CD14-positive monocyte (primary cell): ENCODE results near the gene ARHGDIB. TPM values are rescaled to one million over a fixed set of nuclear protein-coding genes. Genes with fewer than 3 reads are reported as not detected.

Experiments
- DNase-seq, 3 donors: peaks; one replicate each; pipeline ENCODE4 v3.0.0-alpha.2; 2011 to 2022
- H2AFZ ChIP-seq: 2 replicates; pipeline ENCODE4 v1.6.0; 2012; ENCODE audit warnings: mild to moderate bottlenecking, low read depth, low read length, inconsistent platforms; ENCODE audit not compliant: insufficient read depth, poor library complexity, severe bottlenecking
- H3K27ac ChIP-seq, 2 donors: 1 replicate in 1 of 2; 2 replicates in 1 of 2; pipeline ENCODE4 v1.5.1; 2012 to 2013; ENCODE audit warnings: low read length in 2 of 2, control low read depth in 1 of 2, inconsistent platforms in 1 of 2, low read depth in 1 of 2, mild to moderate bottlenecking in 1 of 2
- H3K27me3 ChIP-seq, 2 donors: one replicate each; pipeline versions ENCODE4 v1.6.0 to v1.6.1; 2011 to 2013; ENCODE audit warnings: low read length in 2 of 2; ENCODE audit not compliant: control insufficient read depth in 2 of 2, insufficient read depth in 2 of 2
- H3K36me3 ChIP-seq, 2 donors: replicated peaks in 1 of 2; 1 replicate in 1 of 2; 2 replicates in 1 of 2; pipeline versions ENCODE4 v1.5.1 to v1.6.1; 2012 to 2013; ENCODE audit warnings: low read length in 2 of 2, control low read depth in 1 of 2, inconsistent platforms in 1 of 2, mild to moderate bottlenecking in 1 of 2; ENCODE audit not compliant: insufficient read depth in 2 of 2, control insufficient read depth in 1 of 2
- H3K4me1 ChIP-seq, 2 donors: 1 replicate in 1 of 2; 2 replicates in 1 of 2; pipeline versions ENCODE4 v1.5.1 to v1.6.1; 2012 to 2013; ENCODE audit warnings: low read length in 2 of 2, control low read depth in 1 of 2, inconsistent platforms in 1 of 2, mild to moderate bottlenecking in 1 of 2, moderate library complexity in 1 of 2; ENCODE audit not compliant: insufficient read depth in 2 of 2, control insufficient read depth in 1 of 2
- H3K4me2 ChIP-seq: replicated peaks from 2 replicates; pipeline ENCODE3; 2012; ENCODE audit warnings: low read length, moderate library complexity, mild to moderate bottlenecking; ENCODE audit not compliant: poor library complexity, severe bottlenecking; ENCODE audit errors: extremely low read depth
- H3K4me3 ChIP-seq, 3 experiments: fragments of 200-600 bp in 1 of 3; sonication (generic) in 1 of 3; replicated peaks in 1 of 3; 1 replicate in 2 of 3; 2 replicates in 1 of 3; pipeline ENCODE4 v1.5.1; 2011 to 2013; ENCODE audit warnings: low read length in 3 of 3, mild to moderate bottlenecking in 3 of 3, control low read depth in 2 of 3, low read depth in 2 of 3, inconsistent platforms in 1 of 3, moderate library complexity in 1 of 3
- H3K79me2 ChIP-seq: 2 replicates; pipeline ENCODE4 v1.6.0; 2012; ENCODE audit warnings: mild to moderate bottlenecking, control low read depth, inconsistent platforms, low read length, moderate library complexity; ENCODE audit not compliant: insufficient read depth
- H3K9ac ChIP-seq: 2 replicates; pipeline ENCODE4 v1.6.0; 2017; ENCODE audit warnings: low read length, mild to moderate bottlenecking; ENCODE audit not compliant: insufficient read depth, poor library complexity, severe bottlenecking
- H3K9me3 ChIP-seq, 2 donors: replicated peaks in 1 of 2; 1 replicate in 1 of 2; 2 replicates in 1 of 2; pipeline versions ENCODE4 v1.5.1 to v1.6.1; 2012 to 2013; ENCODE audit warnings: low read length in 2 of 2, control low read depth in 1 of 2; ENCODE audit not compliant: control insufficient read depth in 1 of 2, insufficient read depth in 1 of 2
- H4K20me1 ChIP-seq: 2 replicates; pipeline ENCODE4 v1.6.0; 2012; ENCODE audit warnings: mild to moderate bottlenecking, low read length, control low read depth, moderate library complexity; ENCODE audit not compliant: insufficient read depth
- H3K27ac Mint-ChIP-seq, 7 donors: one replicate each; pipeline ENCODE4 v1.8.0; 2020; ENCODE audit warnings: mild to moderate bottlenecking in 7 of 7, mixed read lengths in 7 of 7, moderate library complexity in 6 of 7, inconsistent platforms in 2 of 7
- H3K27me3 Mint-ChIP-seq, 3 donors: one replicate each; pipeline ENCODE4 v1.8.0; 2021 to 2022; ENCODE audit warnings: low read depth in 3 of 3, mild to moderate bottlenecking in 3 of 3, mixed read lengths in 3 of 3, moderate library complexity in 3 of 3, inconsistent platforms in 1 of 3
- H3K36me3 Mint-ChIP-seq, 2 donors: one replicate each; pipeline ENCODE4 v1.8.0; 2020; ENCODE audit warnings: mixed read lengths in 2 of 2, inconsistent platforms in 1 of 2, mild to moderate bottlenecking in 1 of 2
- H3K4me1 Mint-ChIP-seq: one replicate; pipeline ENCODE4 v1.8.0; 2020; ENCODE audit warnings: mild to moderate bottlenecking, mixed read lengths
- H3K4me3 Mint-ChIP-seq, 2 donors: one replicate each; pipeline ENCODE4 v1.8.0; 2020; ENCODE audit warnings: mild to moderate bottlenecking in 2 of 2, mixed read lengths in 2 of 2, moderate library complexity in 1 of 2
- H3K9me3 Mint-ChIP-seq, 7 donors: one replicate each; pipeline ENCODE4 v1.8.0; 2020 to 2022; ENCODE audit warnings: mixed read lengths in 7 of 7, mild to moderate bottlenecking in 6 of 7, moderate library complexity in 6 of 7, inconsistent platforms in 2 of 7
- WGBS: methylation state at CpG from one replicate; pipeline ENCODE4 v1.1.5; 2013; ENCODE audit warnings: missing lambda C conversion rate; ENCODE audit not compliant: insufficient coverage; 5-methylcytosine and 5-hydroxymethylcytosine counted together
- intact Hi-C, 2 donors: fragments of 100-400 bp; cut with micrococcal nuclease; formaldehyde crosslinking; loops; one replicate each; pipeline versions ENCODE4 v1.15.0 to v1.15.1; 2023
- polyA plus RNA-seq, 3 donors: library from polyadenylated mRNA; depleted of rRNA in 1 of 3; unstranded in 2 of 3; stranded (reverse) in 1 of 3; fragments of 300-500 nt in 2 of 3; fragments of >200 nt in 1 of 3; fragmentation: Illumina TruSeq in 2 of 3; gene quantifications; 1 replicate in 2 of 3; 2 replicates in 1 of 3; pipeline ENCODE4 v1.2.3, GENCODE V29; 2012 to 2021
- TF ChIP-seq, protein P1 (sequence below): fragments of 200-600 bp; IDR thresholded peaks from one replicate; pipeline ENCODE4 v1.8.0; 2022; ENCODE audit warnings: antibody characterized with exemption, mild to moderate bottlenecking

Gene ARHGDIB
- polyA plus RNA-seq, 3 donors, result 1,199 to 2,228 (median 1,854) TPM

DNA sequence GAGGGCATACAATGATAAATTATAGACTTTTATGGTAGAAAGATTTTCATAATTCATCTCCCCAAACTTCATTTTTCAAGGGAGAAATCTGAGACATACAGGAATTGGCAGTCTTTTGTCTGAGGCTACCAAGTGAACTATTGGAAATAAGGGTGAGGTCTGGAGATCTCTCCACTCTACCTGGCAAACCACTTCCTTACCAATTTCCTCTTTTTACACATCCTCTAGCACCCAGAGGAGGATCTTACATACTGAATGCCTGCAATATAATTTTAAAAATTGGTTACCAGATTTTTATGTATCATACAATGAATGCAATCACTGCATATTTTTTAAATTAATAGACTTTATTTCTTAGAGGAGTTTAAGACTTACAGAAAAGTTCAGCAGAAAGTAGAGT is 18.1 kb upstream of the ARHGDIB start:
- H3K79me2 ChIP-seq, result peaks cover 11% of the 10 kb centered on the region
- H3K9me3 ChIP-seq, result no peaks in the 10 kb centered on the region
- intact Hi-C loops, result no loop called here
- TF ChIP-seq, protein P1, sequence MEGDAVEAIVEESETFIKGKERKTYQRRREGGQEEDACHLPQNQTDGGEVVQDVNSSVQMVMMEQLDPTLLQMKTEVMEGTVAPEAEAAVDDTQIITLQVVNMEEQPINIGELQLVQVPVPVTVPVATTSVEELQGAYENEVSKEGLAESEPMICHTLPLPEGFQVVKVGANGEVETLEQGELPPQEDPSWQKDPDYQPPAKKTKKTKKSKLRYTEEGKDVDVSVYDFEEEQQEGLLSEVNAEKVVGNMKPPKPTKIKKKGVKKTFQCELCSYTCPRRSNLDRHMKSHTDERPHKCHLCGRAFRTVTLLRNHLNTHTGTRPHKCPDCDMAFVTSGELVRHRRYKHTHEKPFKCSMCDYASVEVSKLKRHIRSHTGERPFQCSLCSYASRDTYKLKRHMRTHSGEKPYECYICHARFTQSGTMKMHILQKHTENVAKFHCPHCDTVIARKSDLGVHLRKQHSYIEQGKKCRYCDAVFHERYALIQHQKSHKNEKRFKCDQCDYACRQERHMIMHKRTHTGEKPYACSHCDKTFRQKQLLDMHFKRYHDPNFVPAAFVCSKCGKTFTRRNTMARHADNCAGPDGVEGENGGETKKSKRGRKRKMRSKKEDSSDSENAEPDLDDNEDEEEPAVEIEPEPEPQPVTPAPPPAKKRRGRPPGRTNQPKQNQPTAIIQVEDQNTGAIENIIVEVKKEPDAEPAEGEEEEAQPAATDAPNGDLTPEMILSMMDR, result no peak
- no peaks in the 10 kb centered on the region for H3K36me3 ChIP-seq
- H3K4me2 ChIP-seq, result no peak overlapping the region
- no peak overlapping the region for H3K9ac ChIP-seq
- H3K9me3 Mint-ChIP-seq, result no peaks in the 10 kb centered on the region
- no peak overlapping the region for H3K4me3 Mint-ChIP-seq
- no peaks in the 10 kb centered on the region for H3K27me3 ChIP-seq
- peaks cover 78% of the 10 kb centered on the region for H3K4me1 Mint-ChIP-seq
- H3K4me1 ChIP-seq, result peaks cover 79 to 81% of the 10 kb centered on the region in 2 donors
- H3K27me3 Mint-ChIP-seq, result no peaks in the 10 kb centered on the region
- H4K20me1 ChIP-seq, result no peaks in the 10 kb centered on the region
- H3K27ac ChIP-seq, result peak overlapping the region in 1 of 2 donors; percentile 4
- no peaks in the 10 kb centered on the region for H3K36me3 Mint-ChIP-seq
- DNase-seq, result no peak
- H3K27ac Mint-ChIP-seq, result peak overlapping the region in 2 of 7 donors; percentile 8 to 95
- no peak overlapping the region for H2AFZ ChIP-seq
- no peak overlapping the region for H3K4me3 ChIP-seq

DNA sequence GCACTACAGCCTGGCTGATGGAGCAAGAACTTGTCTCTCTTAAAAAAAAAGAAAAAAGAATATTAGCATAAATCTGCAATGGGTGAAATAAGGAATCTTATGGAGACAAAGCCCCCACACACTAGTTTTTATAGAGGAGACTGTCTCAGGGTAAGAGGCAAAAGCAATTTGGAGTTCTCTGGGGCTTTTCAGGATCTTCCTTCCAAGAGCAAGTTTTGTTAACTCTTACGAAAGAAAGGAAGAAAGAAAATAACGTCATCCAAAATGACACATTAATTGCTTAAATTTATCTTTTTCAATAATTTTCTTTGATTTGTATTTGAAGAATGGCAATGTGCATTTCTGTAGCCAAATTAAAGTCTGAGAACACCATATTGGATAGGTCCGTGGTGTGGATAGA is 15.3 kb upstream of the ARHGDIB start:
- peaks cover 65 to 68% of the 10 kb centered on the region in 2 donors for H3K4me1 ChIP-seq
- WGBS, result 100% methylated on average over 1 of the region's 3 CpGs
- intact Hi-C loops, result no loop called here

More for the DNA sequence above, 15.3 kb upstream of the ARHGDIB start:
- Histone ChIP-seq H3K4me2 (no peak overlapping the region), H4K20me1 (no peaks in the 10 kb centered on the region), H3K27me3 (no peaks in the 10 kb centered on the region), H3K79me2 (peaks cover 4% of the 10 kb centered on the region), H2AFZ (no peak overlapping the region), H3K9me3 (no peaks in the 10 kb centered on the region), H3K36me3 (no peaks in the 10 kb centered on the region), H3K4me3 (no peak overlapping the region), H3K27ac (peak overlapping the region; percentile 67 to 82), H3K9ac (no peak overlapping the region)
- no peaks in the 10 kb centered on the region for H3K36me3 Mint-ChIP-seq
- no peaks in the 10 kb centered on the region for H3K9me3 Mint-ChIP-seq
- peaks cover 70% of the 10 kb centered on the region for H3K4me1 Mint-ChIP-seq
- no peak overlapping the region for H3K4me3 Mint-ChIP-seq
- H3K27me3 Mint-ChIP-seq, result no peaks in the 10 kb centered on the region
- TF ChIP-seq, protein P1, result no peak
- peak overlapping the region; percentile 81 to 94 (median 89) for H3K27ac Mint-ChIP-seq
- peak in 2 of 3 donors; percentile 50 to 55 for DNase-seq
